CD14-positive monocyte (primary cell): ENCODE results near the gene ATF4. TPM values are rescaled to one million over a fixed set of nuclear protein-coding genes. Genes with fewer than 3 reads are reported as not detected.

Experiments used
- DNase-seq, 3 donors: peaks; one replicate each; pipeline ENCODE4 v3.0.0-alpha.2; 2011 to 2022
- H2AFZ ChIP-seq: 2 replicates; pipeline ENCODE4 v1.6.0; 2012; ENCODE audit warnings: mild to moderate bottlenecking, low read depth, low read length, inconsistent platforms; ENCODE audit not compliant: insufficient read depth, poor library complexity, severe bottlenecking
- H3K27ac ChIP-seq, 2 donors: 1 replicate in 1 of 2; 2 replicates in 1 of 2; pipeline ENCODE4 v1.5.1; 2012 to 2013; ENCODE audit warnings: low read length in 2 of 2, control low read depth in 1 of 2, inconsistent platforms in 1 of 2, low read depth in 1 of 2, mild to moderate bottlenecking in 1 of 2
- H3K27me3 ChIP-seq, 2 donors: one replicate each; pipeline versions ENCODE4 v1.6.0 to v1.6.1; 2011 to 2013; ENCODE audit warnings: low read length in 2 of 2; ENCODE audit not compliant: control insufficient read depth in 2 of 2, insufficient read depth in 2 of 2
- H3K36me3 ChIP-seq, 2 donors: replicated peaks in 1 of 2; 1 replicate in 1 of 2; 2 replicates in 1 of 2; pipeline versions ENCODE4 v1.5.1 to v1.6.1; 2012 to 2013; ENCODE audit warnings: low read length in 2 of 2, control low read depth in 1 of 2, inconsistent platforms in 1 of 2, mild to moderate bottlenecking in 1 of 2; ENCODE audit not compliant: insufficient read depth in 2 of 2, control insufficient read depth in 1 of 2
- H3K4me1 ChIP-seq, 2 donors: 1 replicate in 1 of 2; 2 replicates in 1 of 2; pipeline versions ENCODE4 v1.5.1 to v1.6.1; 2012 to 2013; ENCODE audit warnings: low read length in 2 of 2, control low read depth in 1 of 2, inconsistent platforms in 1 of 2, mild to moderate bottlenecking in 1 of 2, moderate library complexity in 1 of 2; ENCODE audit not compliant: insufficient read depth in 2 of 2, control insufficient read depth in 1 of 2
- H3K4me2 ChIP-seq: replicated peaks from 2 replicates; pipeline ENCODE3; 2012; ENCODE audit warnings: low read length, moderate library complexity, mild to moderate bottlenecking; ENCODE audit not compliant: poor library complexity, severe bottlenecking; ENCODE audit errors: extremely low read depth
- H3K4me3 ChIP-seq, 3 experiments: fragments of 200-600 bp in 1 of 3; sonication (generic) in 1 of 3; replicated peaks in 1 of 3; 1 replicate in 2 of 3; 2 replicates in 1 of 3; pipeline ENCODE4 v1.5.1; 2011 to 2013; ENCODE audit warnings: low read length in 3 of 3, mild to moderate bottlenecking in 3 of 3, control low read depth in 2 of 3, low read depth in 2 of 3, inconsistent platforms in 1 of 3, moderate library complexity in 1 of 3
- H3K79me2 ChIP-seq: 2 replicates; pipeline ENCODE4 v1.6.0; 2012; ENCODE audit warnings: mild to moderate bottlenecking, control low read depth, inconsistent platforms, low read length, moderate library complexity; ENCODE audit not compliant: insufficient read depth
- H3K9ac ChIP-seq: 2 replicates; pipeline ENCODE4 v1.6.0; 2017; ENCODE audit warnings: low read length, mild to moderate bottlenecking; ENCODE audit not compliant: insufficient read depth, poor library complexity, severe bottlenecking
- H3K9me3 ChIP-seq, 2 donors: replicated peaks in 1 of 2; 1 replicate in 1 of 2; 2 replicates in 1 of 2; pipeline versions ENCODE4 v1.5.1 to v1.6.1; 2012 to 2013; ENCODE audit warnings: low read length in 2 of 2, control low read depth in 1 of 2; ENCODE audit not compliant: control insufficient read depth in 1 of 2, insufficient read depth in 1 of 2
- H4K20me1 ChIP-seq: 2 replicates; pipeline ENCODE4 v1.6.0; 2012; ENCODE audit warnings: mild to moderate bottlenecking, low read length, control low read depth, moderate library complexity; ENCODE audit not compliant: insufficient read depth
- H3K27ac Mint-ChIP-seq, 7 donors: one replicate each; pipeline ENCODE4 v1.8.0; 2020; ENCODE audit warnings: mild to moderate bottlenecking in 7 of 7, mixed read lengths in 7 of 7, moderate library complexity in 6 of 7, inconsistent platforms in 2 of 7
- H3K27me3 Mint-ChIP-seq, 3 donors: one replicate each; pipeline ENCODE4 v1.8.0; 2021 to 2022; ENCODE audit warnings: low read depth in 3 of 3, mild to moderate bottlenecking in 3 of 3, mixed read lengths in 3 of 3, moderate library complexity in 3 of 3, inconsistent platforms in 1 of 3
- H3K36me3 Mint-ChIP-seq, 2 donors: one replicate each; pipeline ENCODE4 v1.8.0; 2020; ENCODE audit warnings: mixed read lengths in 2 of 2, inconsistent platforms in 1 of 2, mild to moderate bottlenecking in 1 of 2
- H3K4me1 Mint-ChIP-seq: one replicate; pipeline ENCODE4 v1.8.0; 2020; ENCODE audit warnings: mild to moderate bottlenecking, mixed read lengths
- H3K4me3 Mint-ChIP-seq, 2 donors: one replicate each; pipeline ENCODE4 v1.8.0; 2020; ENCODE audit warnings: mild to moderate bottlenecking in 2 of 2, mixed read lengths in 2 of 2, moderate library complexity in 1 of 2
- H3K9me3 Mint-ChIP-seq, 7 donors: one replicate each; pipeline ENCODE4 v1.8.0; 2020 to 2022; ENCODE audit warnings: mixed read lengths in 7 of 7, mild to moderate bottlenecking in 6 of 7, moderate library complexity in 6 of 7, inconsistent platforms in 2 of 7
- WGBS: methylation state at CpG from one replicate; pipeline ENCODE4 v1.1.5; 2013; ENCODE audit warnings: missing lambda C conversion rate; ENCODE audit not compliant: insufficient coverage; 5-methylcytosine and 5-hydroxymethylcytosine counted together
- intact Hi-C, 2 donors: fragments of 100-400 bp; cut with micrococcal nuclease; formaldehyde crosslinking; loops; one replicate each; pipeline versions ENCODE4 v1.15.0 to v1.15.1; 2023
- polyA plus RNA-seq, 3 donors: library from polyadenylated mRNA; depleted of rRNA in 1 of 3; unstranded in 2 of 3; stranded (reverse) in 1 of 3; fragments of 300-500 nt in 2 of 3; fragments of >200 nt in 1 of 3; fragmentation: Illumina TruSeq in 2 of 3; gene quantifications; 1 replicate in 2 of 3; 2 replicates in 1 of 3; pipeline ENCODE4 v1.2.3, GENCODE V29; 2012 to 2021
- TF ChIP-seq, protein P1 (sequence below): fragments of 200-600 bp; IDR thresholded peaks from one replicate; pipeline ENCODE4 v1.8.0; 2022; ENCODE audit warnings: antibody characterized with exemption, mild to moderate bottlenecking

ATF4 gene
- polyA plus RNA-seq, 3 donors: 55.1 to 606 (median 59.0) TPM

DNA sequence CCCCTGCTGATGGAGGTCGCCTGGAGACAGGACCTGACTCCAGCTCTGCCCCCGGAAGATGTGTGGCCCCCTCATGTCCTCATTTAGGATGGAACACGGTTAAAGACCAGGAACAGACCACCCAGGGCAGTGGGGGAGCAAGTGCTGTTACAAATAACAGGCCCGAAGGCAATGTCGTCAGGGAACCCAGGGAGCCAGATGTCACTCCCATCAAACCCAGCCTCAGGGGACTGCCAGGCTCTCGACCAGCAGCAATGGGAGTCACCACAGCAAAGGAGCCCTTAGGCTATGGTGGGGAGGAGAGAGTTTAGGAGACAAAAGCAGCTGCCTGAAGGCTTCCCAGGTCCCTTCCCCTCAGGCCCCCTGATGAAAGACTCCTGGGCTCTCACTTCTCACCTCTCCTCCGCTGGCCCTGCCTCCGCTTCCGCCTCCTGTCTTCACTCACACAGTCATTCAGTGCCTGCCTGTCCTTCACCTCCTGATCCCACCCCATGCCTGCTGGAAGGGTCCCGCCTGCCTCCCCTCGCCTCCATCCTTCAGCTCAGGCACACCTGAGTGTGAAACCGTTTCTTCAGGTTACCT is 7.8 kb downstream of the ATF4 start:
- Histone ChIP-seq H3K9me3 (no peaks in the 10 kb centered on the region), H3K36me3 (peaks cover 34 to 56% of the 10 kb centered on the region in 2 donors), H3K9ac (no peak overlapping the region), H2AFZ (no peak overlapping the region), H3K4me3 (no peak overlapping the region), H3K4me1 (peaks cover 74 to 92% of the 10 kb centered on the region in 2 donors), H4K20me1 (peaks cover 85% of the 10 kb centered on the region), H3K79me2 (peaks cover 74% of the 10 kb centered on the region), H3K27ac (peak overlapping the region in 1 of 2 donors; percentile 69), H3K27me3 (no peaks in the 10 kb centered on the region), H3K4me2 (no peak overlapping the region)
- peaks cover 37 to 71% of the 10 kb centered on the region in 2 donors for H3K36me3 Mint-ChIP-seq
- TF ChIP-seq, protein P1, sequence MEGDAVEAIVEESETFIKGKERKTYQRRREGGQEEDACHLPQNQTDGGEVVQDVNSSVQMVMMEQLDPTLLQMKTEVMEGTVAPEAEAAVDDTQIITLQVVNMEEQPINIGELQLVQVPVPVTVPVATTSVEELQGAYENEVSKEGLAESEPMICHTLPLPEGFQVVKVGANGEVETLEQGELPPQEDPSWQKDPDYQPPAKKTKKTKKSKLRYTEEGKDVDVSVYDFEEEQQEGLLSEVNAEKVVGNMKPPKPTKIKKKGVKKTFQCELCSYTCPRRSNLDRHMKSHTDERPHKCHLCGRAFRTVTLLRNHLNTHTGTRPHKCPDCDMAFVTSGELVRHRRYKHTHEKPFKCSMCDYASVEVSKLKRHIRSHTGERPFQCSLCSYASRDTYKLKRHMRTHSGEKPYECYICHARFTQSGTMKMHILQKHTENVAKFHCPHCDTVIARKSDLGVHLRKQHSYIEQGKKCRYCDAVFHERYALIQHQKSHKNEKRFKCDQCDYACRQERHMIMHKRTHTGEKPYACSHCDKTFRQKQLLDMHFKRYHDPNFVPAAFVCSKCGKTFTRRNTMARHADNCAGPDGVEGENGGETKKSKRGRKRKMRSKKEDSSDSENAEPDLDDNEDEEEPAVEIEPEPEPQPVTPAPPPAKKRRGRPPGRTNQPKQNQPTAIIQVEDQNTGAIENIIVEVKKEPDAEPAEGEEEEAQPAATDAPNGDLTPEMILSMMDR: no peak
- intact Hi-C loops: loop anchor here (5.0 to 10.0 kb wide), 3 partner anchors 36 to 773 kb away; partner anchors contain the start of gene SUN2 (in 1 of the 2)
- DNase-seq: no peak
- 84% methylated on average over 9 of the region's 12 CpGs for WGBS
- H3K27me3 Mint-ChIP-seq: peaks cover 0 to 1% (median 0%) of the 10 kb centered on the region in 3 donors
- H3K9me3 Mint-ChIP-seq: no peaks in the 10 kb centered on the region
- H3K4me3 Mint-ChIP-seq: no peak overlapping the region
- peaks cover 81% of the 10 kb centered on the region for H3K4me1 Mint-ChIP-seq
- H3K27ac Mint-ChIP-seq: peak overlapping the region in 5 of 7 donors; percentile 20 to 91 (median 79)

DNA sequence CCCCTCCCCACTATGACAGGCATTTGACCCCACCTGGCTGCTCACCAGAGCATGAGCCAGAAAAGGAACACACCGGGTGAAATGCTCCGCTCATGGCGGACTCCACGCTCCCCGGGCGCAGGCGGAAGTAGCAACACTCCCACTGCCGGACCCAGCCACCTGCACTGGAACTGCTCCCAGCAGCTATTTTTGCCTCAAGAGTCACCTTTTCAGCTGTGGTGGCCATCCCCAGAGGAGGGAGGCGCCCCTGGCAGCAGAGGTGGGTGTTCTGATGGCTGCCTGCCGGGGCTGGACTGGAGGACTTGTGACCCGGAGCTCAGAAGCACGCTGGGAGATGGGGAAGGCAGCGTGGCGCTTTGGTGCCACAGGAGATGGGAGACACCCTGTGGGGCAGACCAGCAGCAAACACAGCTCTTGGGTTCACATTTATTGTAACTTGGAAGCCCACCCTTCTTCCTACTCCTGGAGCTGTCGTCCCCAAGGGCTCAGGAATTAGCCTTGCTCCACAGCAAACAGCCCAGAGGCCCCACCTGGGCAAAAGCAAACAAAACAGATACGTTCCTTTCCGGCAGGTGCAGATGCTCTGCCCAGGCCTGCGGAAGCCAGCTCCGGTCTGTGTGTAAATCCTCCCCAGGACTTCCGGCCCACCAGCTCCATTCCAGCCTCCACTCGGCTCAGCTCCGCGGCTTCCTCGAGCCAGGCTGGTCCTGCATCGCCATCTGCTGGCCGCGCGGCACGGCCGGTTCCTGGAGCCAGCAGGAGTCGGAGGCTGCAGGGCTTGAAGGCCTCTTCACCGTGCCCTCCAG is 8.5 kb downstream of the ATF4 start:
- Histone ChIP-seq H3K27ac (peak overlapping the region; percentile 21 to 49), H3K9ac (no peak overlapping the region), H4K20me1 (peaks cover 77% of the 10 kb centered on the region), H3K27me3 (no peaks in the 10 kb centered on the region), H3K4me2 (peak overlapping the region; percentile 45), H3K4me3 (peak overlapping the region in 1 of 3 experiments; percentile 81), H3K36me3 (peaks cover 29 to 49% of the 10 kb centered on the region in 2 donors), H2AFZ (no peak overlapping the region), H3K9me3 (no peaks in the 10 kb centered on the region), H3K79me2 (peaks cover 69% of the 10 kb centered on the region), H3K4me1 (peaks cover 70 to 88% of the 10 kb centered on the region in 2 donors)
- intact Hi-C loops: loop anchor here (5.0 to 10.0 kb wide), 3 partner anchors 37 to 774 kb away; partner anchors contain the start of gene SUN2 (in 1 of the 2)
- peak; percentile 88 to 92 (median 90) for DNase-seq
- 31% methylated on average over 27 of the region's 32 CpGs for WGBS
- Mint-ChIP-seq H3K36me3 (peaks cover 33 to 64% of the 10 kb centered on the region in 2 donors), H3K27me3 (peaks cover 0 to 1% (median 0%) of the 10 kb centered on the region in 3 donors), H3K4me1 (peaks cover 76% of the 10 kb centered on the region), H3K27ac (peak overlapping the region in 6 of 7 donors; percentile 25 to 88 (median 77)), H3K4me3 (peak overlapping the region in 1 of 2 donors; percentile 15), H3K9me3 (no peaks in the 10 kb centered on the region)
- TF ChIP-seq, protein P1: peak; percentile 99
